Fibroblast of skin of left biceps (primary cell): ENCODE data around the gene RELL1.
"Not testable (repeated sequence)": the region's sequence is repeated elsewhere in the genome, so short reads cannot be mapped to it uniquely, and the experiment has no call there.

ENCODE experiments used
- DNase-seq, 2 experiments: peaks; one replicate each; pipeline ENCODE4 v3.0.0-alpha.2; 2013; ENCODE audit warnings: low read depth in 2 of 2

RELL1 gene

DNA sequence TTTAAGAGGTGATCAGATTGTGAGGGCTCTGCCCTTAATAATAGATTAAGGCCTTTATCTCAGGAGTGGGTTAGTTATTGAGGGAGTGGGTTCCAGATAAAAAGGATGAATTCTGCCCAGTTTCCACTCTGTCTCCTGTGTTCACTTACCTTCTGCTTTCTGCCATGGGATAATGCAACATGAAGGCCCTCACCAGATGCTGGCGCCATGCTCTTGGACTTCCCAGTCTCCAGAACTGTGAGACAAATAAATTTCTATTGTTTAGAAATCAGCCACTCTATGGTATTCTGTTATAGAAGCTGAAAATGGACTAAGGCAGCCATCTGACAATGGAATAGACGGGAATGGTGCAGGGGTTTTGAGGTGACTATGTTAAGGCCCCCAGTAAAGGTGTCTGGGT, 6.9 kb upstream of the RELL1 start:
- DNase-seq: no peak

DNA sequence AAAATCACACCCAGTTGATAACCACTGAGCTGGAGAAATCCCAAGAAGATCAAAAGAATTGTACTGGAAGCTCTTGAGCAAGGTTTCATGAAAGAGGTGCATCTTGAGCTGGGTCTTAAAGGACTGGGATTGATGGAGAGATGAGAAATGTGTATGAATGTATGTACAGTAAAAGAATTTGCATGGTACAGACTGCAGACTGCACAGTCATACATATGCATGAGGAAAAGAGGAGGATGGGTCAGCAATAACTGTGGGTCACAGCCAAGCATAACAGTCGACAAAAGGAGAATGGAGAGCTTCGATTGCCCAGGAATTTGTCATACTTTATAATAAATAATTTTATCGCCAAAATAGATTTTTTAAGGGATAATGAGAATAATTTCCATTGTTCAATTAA, 4.8 kb upstream of the RELL1 start:
- DNase-seq: no peak

DNA sequence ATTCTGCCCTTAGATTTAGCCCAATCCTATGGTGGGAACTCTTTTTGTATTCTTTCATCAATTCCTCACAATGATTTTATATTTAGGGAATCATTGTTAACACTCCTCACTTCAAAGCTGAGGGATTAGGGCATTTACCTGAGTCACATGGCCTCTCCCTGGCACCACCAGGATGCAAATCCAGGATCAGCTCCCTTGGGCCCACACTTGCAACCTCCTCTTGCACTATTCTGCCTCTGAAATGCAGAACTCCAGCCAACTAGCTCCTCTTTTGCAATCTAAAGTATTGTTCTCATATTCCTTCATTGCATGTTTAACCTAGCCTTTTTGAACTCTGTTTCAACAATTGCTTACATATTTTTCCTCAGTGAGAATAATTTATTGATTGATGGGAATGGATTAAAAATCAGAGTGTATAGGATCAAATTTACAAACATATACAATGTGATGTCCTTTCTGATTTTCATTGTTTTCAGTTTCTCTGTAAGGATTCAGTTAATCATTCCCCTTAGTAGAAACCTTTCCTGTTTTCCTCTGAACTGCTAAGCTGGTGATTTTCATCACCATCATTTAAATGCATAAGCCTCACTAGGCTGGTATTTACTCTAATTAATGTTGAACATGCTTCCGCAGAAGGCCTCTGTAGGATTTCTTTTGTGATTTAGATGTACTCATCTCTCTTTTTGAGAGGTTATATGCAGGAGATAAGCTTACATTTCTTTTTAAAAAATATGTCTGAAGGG, 3.3 kb upstream of the RELL1 start:
- no peak for DNase-seq

DNA sequence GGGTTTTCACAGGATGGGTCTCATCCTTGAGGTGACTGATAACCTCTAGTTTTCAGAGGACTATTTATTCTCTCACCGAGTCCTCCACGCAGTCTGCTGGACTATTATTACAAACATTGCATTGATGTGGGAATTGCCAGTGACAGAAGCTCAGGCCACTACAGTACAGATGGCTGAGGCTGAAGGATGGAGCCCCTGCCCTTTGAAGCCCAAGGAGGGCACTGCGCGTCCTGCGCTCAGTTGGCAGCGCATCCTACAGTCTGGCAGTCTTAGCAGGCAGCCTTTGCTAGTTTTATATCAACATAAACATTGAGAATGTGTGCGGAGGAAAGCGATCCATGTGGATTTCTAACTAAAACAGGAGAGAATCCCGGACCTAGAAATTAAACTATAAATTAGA, 1.5 kb upstream of the RELL1 start:
- DNase-seq: no peak

DNA sequence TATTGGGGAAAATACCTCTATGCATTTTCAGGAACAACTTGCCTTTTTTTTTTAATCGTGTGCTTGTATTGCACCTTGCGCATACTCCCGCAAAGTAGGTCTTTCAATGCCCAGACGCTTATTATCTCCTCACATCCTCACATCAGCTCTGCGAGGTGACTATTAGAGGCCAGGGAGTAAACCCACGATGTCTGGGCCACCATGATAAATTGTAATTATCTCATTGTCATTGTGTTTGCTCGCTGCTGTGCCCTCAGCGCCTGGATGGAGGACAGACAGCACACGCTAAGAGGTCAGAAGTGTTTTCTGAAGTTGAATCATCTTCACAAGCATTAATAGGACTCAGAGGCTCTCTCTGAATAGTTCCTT, 1.0 kb upstream of the RELL1 start:
- no peak for DNase-seq

DNA sequence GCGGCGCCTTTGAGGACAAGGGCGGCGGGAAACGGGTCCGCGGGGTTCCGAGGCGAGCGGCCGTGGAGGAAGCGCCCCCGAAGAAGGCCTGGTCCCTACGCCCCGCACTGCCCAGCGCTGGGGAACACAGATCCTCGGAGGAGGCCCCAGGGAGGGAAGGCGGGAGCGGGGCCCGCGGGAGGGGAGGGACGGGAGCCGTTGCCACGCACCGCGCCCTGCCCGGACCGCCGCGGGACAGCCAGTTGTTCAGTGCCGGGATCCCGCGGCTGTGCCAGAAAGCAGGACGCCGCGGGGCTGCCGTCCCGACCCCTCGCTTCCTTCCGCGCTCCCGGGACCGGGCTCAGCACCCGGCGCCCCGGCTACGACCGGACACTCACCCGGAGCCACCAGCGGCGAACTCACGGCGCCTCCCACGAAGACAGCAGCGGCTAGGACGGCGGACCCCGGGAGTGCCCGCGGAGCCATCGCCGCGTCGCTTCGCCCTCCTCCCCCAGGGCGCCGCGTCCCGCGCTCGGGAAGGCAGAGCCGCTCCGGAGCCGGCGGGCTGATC, 278 bp downstream of the RELL1 start:
- no peak for DNase-seq

DNA sequence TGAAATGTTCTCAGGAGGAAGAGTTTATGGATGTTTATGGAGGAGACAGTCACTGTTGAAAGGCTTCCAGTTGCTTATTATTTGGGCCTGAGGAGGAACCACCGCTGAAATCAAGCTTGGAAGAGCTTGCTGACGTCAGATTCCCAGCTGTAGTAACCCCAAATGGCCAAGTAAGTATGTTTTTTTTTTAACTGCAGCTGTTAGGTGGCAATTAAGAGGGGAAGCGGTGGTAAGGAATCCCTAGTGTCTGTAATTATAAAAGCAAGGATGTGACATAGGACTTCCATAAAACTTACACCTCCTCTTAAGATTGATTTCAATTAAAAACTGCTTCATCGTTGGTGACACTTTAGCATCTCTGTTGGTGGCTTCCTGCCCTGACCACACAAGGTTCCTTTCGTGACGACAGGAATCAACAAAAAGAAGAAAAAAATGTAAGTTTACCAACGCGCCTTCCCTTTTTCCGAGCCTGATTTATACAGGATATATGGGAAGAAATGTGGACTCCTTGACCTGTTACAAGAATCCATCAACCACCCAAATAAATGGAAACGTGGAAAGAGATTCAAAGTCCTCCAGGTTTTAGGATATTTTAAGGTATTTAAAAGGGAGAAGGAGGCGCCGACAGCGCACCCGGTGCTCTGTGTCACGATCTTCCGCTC, 884 bp downstream of the RELL1 start:
- no peak for DNase-seq

DNA sequence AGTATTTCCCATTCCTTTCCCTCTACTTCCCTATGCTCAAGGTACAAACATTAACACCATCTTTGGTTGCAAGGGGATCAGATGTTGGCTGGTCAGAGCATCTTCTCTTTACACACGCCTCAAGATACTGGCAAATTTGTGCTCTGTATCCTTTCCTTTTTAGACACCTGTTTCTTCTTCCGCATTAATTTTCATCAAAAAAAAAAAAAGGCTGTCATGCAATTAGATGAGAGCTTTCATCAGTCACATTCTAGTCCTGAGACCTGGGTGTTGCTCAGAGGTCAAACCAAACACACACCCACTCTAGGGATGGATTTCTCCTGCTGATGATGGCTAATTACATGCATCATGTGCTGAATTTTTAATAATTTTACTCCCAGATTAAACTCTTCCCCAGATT, 2.0 kb downstream of the RELL1 start:
- DNase-seq: no peak

DNA sequence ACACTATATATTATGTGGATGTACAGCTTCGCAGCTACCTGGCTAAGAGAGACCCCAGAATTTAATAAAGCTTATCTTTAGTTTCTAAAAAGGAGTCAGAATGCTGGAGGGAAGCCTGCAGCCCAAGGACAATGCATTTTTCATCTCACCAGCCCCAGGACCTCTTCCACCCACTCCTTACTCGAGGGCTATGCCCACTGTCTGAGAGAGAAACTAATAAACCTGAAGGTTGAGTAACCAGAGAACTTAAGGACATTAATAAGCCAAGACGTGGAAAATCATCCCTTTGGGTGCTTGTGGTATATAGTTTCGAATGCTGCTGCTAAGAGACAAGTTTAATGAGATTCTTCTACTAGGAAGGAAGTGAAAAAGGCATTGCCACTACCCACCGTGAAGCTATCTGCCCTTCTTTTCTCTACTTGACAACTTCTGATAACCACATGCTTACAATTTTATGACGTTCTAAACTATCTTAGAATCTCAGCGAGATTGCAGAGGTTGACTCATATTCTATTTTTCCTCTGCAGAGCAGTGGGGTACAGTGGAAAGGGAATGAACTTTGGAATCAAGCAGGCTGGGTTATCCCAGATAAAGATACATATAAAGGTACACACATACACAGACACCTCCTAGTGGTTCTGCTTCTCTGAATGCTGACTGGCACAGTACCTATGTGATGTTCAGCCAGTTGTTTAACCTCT, 3.3 kb downstream of the RELL1 start:
- DNase-seq: no peak

DNA sequence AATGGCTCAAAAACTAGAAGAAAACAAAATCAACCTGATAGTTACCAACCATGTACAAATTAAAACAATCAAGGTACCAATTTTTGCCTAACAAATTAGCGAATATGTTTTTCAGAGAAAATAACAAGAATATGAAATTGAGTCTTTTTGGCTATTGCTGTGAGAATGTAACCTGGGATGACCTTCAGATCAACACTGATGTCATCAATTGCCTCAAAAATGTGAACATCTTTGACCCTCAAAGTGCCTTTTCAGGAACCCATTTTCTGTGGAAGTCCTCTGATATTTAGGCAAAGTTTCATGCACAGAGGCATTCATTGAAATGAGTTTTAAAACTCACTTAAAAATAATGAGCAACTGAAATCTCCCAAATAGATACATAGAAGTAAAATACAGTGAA, 6.1 kb downstream of the RELL1 start:
- no peak for DNase-seq

DNA sequence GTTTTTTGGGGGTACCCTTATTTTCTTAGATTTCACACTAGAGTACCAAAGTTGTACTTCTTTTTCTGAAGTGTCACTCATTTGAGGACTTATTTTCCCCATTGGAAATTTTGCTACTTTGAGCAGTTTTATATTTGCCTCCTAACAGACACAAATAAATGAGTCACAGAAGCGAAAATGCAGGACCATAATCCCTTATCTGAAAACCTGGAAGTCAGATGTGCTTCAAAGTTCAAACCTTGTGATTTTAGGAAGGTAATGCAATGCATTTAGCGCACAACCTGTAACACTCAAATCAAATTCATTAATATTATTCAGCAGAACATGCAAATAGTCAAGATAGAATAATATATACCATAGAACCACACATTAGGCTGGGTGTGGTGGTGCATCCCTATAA, 6.9 kb downstream of the RELL1 start:
- DNase-seq: no peak

DNA sequence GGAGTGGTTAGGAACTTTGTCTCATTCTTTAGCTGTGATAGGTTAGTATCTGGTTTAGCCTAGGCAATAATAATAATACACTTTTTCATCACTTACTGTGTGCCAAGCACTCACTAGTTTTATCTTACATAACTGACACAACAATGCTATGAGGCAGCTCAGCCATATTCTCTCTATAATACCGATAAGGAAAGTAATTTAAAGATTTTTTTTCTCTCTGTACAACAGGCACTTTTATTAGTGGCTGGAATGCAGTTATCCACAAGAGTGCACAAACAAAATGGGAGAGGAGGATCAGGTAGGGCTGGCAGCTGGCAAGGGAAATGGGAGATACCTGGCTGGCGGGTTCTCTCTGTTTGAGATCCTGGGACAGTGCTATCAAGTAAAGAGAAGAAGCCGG, 7.6 kb downstream of the RELL1 start:
- DNase-seq: no peak

DNA sequence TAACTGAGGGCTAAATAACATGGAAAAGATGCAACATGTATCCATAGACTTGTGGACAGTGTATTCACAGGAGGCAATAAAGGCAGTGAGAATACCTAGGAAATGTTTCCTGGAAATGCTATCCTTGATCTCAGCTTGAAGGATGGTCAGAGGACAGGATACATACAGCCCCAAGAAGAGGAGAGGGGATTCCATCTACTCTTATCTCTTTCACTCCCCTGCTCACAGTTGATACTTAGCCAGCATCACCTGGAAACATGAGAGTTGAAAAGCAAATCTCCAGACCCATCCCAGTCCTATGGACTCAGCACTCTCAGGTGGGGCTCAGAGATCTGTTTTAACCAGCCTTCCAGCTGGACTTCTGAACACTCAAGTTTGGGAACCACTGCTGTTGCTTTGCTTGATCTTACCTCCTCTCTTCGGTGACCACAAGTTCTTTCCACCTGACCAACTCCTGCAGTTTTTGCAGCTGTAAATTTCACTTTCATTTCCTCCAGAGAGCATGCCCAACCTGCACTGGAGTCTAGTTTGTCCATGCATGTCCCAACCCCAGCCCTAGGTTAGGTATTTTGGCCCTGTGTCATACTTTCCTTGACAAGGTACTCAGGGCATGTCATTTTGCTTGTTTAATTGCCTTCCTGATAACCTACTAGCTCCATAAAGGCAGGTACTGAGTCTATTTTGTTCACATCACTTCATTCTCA, 10.4 kb downstream of the RELL1 start:
- no peak for DNase-seq

DNA sequence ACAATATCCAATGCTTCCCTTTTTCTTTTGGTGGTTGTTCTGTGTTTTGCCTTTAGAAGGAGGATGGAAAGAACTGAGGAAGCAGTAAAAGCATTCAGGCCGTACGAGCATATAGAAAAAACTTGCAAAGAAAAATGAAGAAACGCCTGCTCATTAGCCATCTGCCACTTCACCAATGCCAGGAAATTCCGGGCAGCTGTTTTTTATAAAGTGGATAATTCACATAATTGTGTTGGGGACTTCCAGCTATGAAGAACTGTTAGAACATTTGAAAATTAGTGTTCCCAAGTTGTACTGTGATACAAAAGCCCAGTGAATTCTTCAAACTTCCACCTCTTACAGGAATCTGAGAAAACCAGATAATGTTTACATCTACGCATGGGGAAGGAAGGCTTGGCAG, 11.7 kb downstream of the RELL1 start:
- DNase-seq: no peak

DNA sequence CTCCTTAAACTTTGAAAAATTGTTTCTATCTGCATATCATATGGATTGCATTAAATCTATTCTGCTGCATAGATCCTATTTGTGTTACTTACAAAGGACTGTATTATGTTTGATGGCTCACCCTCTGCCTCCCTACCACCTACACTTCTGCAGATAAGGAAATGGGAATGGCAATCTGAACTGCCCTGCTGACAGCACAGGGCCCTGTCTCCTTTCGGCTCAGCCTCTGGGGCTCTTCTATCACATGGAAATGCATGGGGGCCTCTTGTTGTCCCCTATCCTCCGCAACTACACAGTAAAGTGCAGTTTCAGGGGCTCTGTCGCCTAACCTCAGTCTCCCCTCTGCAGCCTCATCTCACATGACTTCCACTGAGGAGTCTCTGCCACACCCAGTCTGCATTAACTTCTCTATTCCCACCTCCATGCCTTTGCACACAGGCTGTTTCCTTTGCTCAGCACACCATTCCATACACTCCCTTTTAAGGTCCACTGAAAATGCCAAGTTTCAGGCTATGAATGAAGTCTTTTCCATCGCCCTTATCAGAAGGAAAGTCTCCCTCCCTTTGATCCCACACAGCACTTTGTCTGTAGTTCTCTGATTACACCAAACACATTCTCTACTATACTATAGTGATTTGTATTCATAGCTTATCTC, 12.5 kb downstream of the RELL1 start:
- DNase-seq: no peak

DNA sequence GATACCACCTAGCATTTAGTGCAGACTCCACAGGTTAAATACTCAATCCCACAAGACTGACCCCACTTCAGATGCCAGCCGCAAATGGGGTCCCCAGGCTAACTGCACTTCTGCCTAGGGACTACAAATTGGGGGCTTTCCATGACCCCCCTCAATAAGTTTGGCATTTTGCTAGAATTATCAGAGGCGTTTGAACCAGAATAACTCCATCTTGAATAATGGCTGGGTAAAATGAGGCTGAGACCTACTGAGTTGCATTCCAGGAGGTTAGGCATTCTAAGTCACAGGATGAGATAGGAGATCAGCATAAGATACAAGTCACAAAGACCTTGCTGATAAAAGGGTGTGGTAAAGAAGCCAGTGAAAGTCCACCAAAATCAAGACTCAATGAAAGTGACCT, 15.1 kb downstream of the RELL1 start:
- DNase-seq: no peak

DNA sequence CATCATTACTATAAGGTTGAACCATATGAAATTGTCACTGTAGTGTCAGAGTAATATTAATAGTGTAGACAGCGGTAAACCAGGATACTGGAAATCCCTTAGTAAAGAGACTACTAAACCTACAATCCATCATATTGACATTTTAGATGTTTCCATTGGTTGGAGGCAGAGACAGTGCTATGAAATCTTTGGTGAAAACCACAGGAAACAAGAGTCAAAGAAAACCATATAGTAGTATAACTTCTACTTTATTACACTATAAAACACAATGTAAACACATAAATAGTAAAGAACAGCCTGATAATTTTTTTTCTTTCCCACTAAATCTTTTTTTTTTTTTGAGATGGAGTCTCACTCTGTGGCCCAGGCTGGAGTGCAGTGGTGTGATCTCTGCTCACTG, 15.9 kb downstream of the RELL1 start:
- DNase-seq: no peak

DNA sequence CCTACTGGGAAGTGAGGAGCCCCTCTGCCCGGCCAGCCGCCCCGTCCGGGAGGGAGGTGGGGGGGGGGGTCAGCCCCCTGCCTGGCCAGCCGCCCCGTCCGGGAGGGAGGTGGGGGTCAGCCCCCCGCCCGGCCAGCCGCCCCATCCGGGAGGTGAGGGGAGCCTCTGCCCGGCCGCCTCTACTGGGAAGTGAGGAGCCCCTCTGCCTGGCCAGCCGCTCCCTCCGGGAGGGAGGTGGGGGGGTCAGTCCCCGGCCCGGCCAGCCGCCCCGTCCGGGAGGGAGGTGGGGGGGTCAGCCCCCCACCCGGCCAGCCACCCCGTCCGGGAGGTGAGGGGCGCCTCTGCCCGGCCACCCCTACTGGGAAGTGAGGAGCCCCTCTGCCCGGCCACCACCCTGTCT, 17.1 kb downstream of the RELL1 start:
- not testable (repeated sequence) for DNase-seq

DNA sequence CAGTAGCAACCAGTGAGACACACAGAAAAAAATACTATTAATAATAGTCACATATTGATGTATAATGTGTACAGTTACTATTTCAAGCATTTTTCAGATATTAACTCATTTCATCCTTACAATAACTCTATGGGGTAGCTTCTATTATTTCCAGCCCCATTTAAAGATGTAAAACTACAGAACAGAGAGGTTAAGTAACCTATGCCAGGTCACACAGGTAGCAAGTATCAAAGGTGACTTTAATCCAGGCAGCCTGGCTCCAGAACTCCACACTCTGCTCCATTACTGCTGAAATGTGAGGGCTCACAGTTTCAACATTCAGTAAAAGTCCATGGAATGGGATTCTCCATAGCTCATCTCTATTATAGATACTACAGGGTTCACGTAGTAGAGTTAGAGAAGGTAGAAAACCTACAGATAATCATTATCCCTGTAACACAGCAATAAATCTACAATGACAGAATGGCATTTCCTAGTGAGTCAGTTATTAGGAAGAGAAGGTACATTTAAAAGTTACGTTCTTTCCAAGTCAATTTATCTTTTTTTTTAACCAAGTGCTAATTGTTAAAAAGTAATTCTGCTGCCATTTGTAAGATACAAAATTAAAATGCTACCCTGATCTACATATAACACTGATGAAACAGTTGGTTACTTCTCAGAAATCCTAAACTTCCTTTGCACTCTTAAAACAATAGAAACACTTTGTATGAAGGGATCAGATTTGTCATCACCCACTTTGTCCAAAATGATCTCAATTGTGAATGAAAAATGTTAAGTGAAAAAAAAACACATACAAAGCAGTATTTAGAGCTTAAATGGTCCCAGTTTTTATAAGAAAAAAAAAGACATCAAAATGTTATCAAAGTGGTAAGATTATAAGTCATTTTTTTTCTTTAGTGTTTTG, 18.7 kb downstream of the RELL1 start:
- DNase-seq: no peak

DNA sequence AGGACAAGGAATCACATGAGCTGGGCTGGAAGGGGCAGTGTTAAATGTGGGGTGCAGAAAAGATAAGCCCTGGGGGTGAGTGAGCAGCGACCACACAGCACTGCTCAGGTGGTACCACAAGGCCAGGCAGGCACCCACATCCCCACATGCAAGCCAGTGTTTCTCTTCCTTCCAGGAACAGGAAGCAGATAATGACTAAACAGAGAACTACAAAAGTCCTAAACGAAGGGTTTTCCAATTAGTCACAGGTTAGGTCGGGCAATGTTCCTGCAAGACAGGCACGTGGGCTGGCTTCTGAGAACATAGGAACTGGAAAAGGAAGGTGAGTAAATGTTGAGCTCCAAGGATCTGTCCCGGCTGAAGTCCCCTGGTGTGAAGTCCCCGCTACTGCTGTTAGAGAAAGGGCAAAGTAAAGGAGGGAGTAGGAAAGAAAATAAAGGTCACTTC, 19.5 kb downstream of the RELL1 start:
- peak in 1 of 2 experiments; percentile 39 for DNase-seq
